K562 (cell line): ENCODE results near the gene CHD6. TPM values are rescaled to one million over a fixed set of nuclear protein-coding genes. Genes with fewer than 3 reads are reported as not detected.

Experiments
- ATAC-seq: fragments of 200-7000 bp; cut with Tn5 transposase; 3 replicates; pipeline ENCODE4 v1.9.1; 2020; ENCODE audit warnings: moderate library complexity
- BruUV-seq: library from RNA; stranded (reverse); fragments of 400-500 nt; replicated peaks from 2 replicates; lab custom pipeline; 2021; lab: Mats Ljungman, UMichigan
- CTCF ChIA-PET: fragments of 300-600 bp; formaldehyde crosslinking; extraction: SDS; loops from one replicate; lab custom pipeline; 2021; ENCODE audit warnings: low intra/inter-chr PET ratio; lab: Yijun Ruan, JAX
- POLR2A ChIA-PET: fragments of 300-600, 350-650 bp; sonication (Branson Sonifier 250); formaldehyde crosslinking; extraction: SDS; loops from one replicate; lab custom pipeline; 2021; ENCODE audit warnings: antibody characterized with exemption, inconsistent platforms; lab: Yijun Ruan, JAX
- DNase-seq, 4 experiments: peaks; one replicate each; pipeline versions ENCODE4 v3.0.0 to v3.0.0-alpha.2; 2011 to 2018; ENCODE audit warnings: low spot score in 3 of 4, mixed read lengths in 3 of 4; ENCODE audit errors: extremely low read depth in 1 of 4
- FAIRE-seq: peaks from 2 replicates; lab custom pipeline; 2011; peaks lifted over from hg19 to GRCh38; lab: Jason Lieb, UNC
- H2AFZ ChIP-seq: 2 replicates; pipeline ENCODE4 v1.6.0; 2011; ENCODE audit warnings: low read depth, low read length, control low read depth, inconsistent platforms
- H3K27ac ChIP-seq: fragments of 200-600 bp; 3 replicates; pipeline ENCODE4 v1.8.0; 2011; ENCODE audit warnings: low read depth, mild to moderate bottlenecking, control low read depth, inconsistent platforms, low read length, moderate library complexity, mixed read lengths; ENCODE audit errors: extremely low read depth
- H3K27me3 ChIP-seq, 2 experiments: fragments of 300-600 bp in 1 of 2; 2 replicates in 1 of 2; 3 replicates in 1 of 2; pipeline versions ENCODE4 v1.6.0 to v1.8.0; 2011; ENCODE audit warnings: inconsistent platforms in 2 of 2, low read length in 2 of 2, mild to moderate bottlenecking in 1 of 2, mixed read lengths in 1 of 2, moderate library complexity in 1 of 2; ENCODE audit not compliant: control insufficient read depth in 2 of 2, insufficient read depth in 2 of 2
- H3K36me3 ChIP-seq: fragments of 300-600 bp; 3 replicates; pipeline ENCODE4 v1.8.0; 2011; ENCODE audit warnings: mild to moderate bottlenecking, low read length, inconsistent platforms; ENCODE audit not compliant: control insufficient read depth, insufficient read depth
- H3K4me1 ChIP-seq, 2 experiments: fragments of 200-600 bp in 1 of 2; replicated peaks in 1 of 2; 2 replicates in 1 of 2; 3 replicates in 1 of 2; pipeline versions ENCODE4 v1.5.1 to v1.8.0; 2011; ENCODE audit warnings: inconsistent platforms in 2 of 2, low read length in 2 of 2, mild to moderate bottlenecking in 1 of 2, mixed read lengths in 1 of 2, moderate library complexity in 1 of 2; ENCODE audit not compliant: control insufficient read depth in 2 of 2, insufficient read depth in 2 of 2
- H3K4me2 ChIP-seq: 2 replicates; pipeline ENCODE4 v1.6.1; 2011; ENCODE audit warnings: low read length, control low read depth, inconsistent platforms, mixed read lengths; ENCODE audit not compliant: insufficient read depth
- H3K4me3 ChIP-seq: fragments of 200-600 bp; sonication (generic), shearing (Covaris generic); 2 replicates; pipeline ENCODE4 v1.5.1; 2016; ENCODE audit warnings: control low read depth, inconsistent platforms
- H3K79me2 ChIP-seq: fragments of 200-600 bp; 3 replicates; pipeline ENCODE4 v1.8.0; 2011; ENCODE audit warnings: low read length, inconsistent platforms; ENCODE audit not compliant: control insufficient read depth, insufficient read depth
- H3K9ac ChIP-seq, 2 experiments: 2 replicates each; pipeline versions ENCODE4 v1.6.0 to v1.6.1; 2011; ENCODE audit warnings: low read depth in 2 of 2, low read length in 2 of 2, control low read depth in 1 of 2, inconsistent platforms in 1 of 2, mild to moderate bottlenecking in 1 of 2, mixed read lengths in 1 of 2; ENCODE audit not compliant: insufficient read depth in 1 of 2
- H3K9me1 ChIP-seq: one replicate; pipeline ENCODE4 v1.6.0; 2011; ENCODE audit warnings: inconsistent platforms, mild to moderate bottlenecking, low read length, moderate library complexity; ENCODE audit not compliant: control insufficient read depth, insufficient read depth
- H3K9me3 ChIP-seq: replicated peaks from 2 replicates; pipeline ENCODE4 v1.5.1; 2011; ENCODE audit warnings: low read depth, low read length, inconsistent platforms; ENCODE audit not compliant: control insufficient read depth, insufficient read depth
- H4K20me1 ChIP-seq: replicated peaks from 2 replicates; pipeline ENCODE4 v1.6.1; 2011; ENCODE audit warnings: low read length, inconsistent platforms, mixed read lengths; ENCODE audit not compliant: control insufficient read depth, insufficient read depth
- CHCHD3 ChIP-seq: fragments of 250-450 bp; sonication (Bioruptor Pico); IDR thresholded peaks from 2 replicates; pipeline ENCODE4 v2.1.2; 2022; ENCODE audit warnings: mild to moderate bottlenecking
- HMG20B ChIP-seq: fragments of 250-450 bp; sonication (Bioruptor Pico); IDR thresholded peaks from 2 replicates; pipeline ENCODE4 v1.5.0; 2021; ENCODE audit warnings: mild to moderate bottlenecking
- LARP7 ChIP-seq: fragments of 450-650 bp; IDR thresholded peaks from 2 replicates; pipeline ENCODE4 v1.6.1; 2016
- MAFK ChIP-seq: IDR thresholded peaks from 2 replicates; pipeline ENCODE4 v1.6.1; 2011; ENCODE audit warnings: low read length, improper control_type of control experiment
- PHB ChIP-seq: fragments of 250-450 bp; sonication (Bioruptor Pico); IDR thresholded peaks from 2 replicates; pipeline ENCODE4 v1.5.0; 2021
- TRIM24 ChIP-seq, 2 experiments: fragments of 450-650 bp; IDR thresholded peaks; 2 replicates each; pipeline ENCODE4 v1.6.1; 2016
- WGBS: fragments of 100-300 bp; shearing (Covaris generic); methylation state at CpG from one replicate; pipeline ENCODE4 v1.1.6; 2016; ENCODE audit warnings: low coverage, mixed read lengths; ENCODE audit not compliant: insufficient coverage; ENCODE audit errors: missing lambda C conversion rate; 5-methylcytosine and 5-hydroxymethylcytosine counted together
- in situ Hi-C: fragments of 300-500 bp; cut with MboI; formaldehyde crosslinking; loops from 4 replicates; pipeline ENCODE4 v1.15.0; 2018; ENCODE audit warnings: inconsistent platforms, mixed read lengths
- intact Hi-C: fragments of 100-400 bp; cut with micrococcal nuclease; formaldehyde crosslinking; loops from 2 replicates; pipeline ENCODE4 v1.14.2; 2022
- polyA plus RNA-seq, 8 experiments: library from polyadenylated mRNA; depleted of rRNA in 4 of 8; stranded (reverse) in 5 of 8; unstranded in 3 of 8; fragments of >200 nt; fragmentation: Nextera tagmentation in 2 of 8; fragmentation: Illumina TruSeq in 1 of 8; extraction: Ambion mirVana in 2 of 8; extraction: Trizol in 1 of 8; gene quantifications; 2 replicates each; pipeline versions ENCODE4 v1.2.1 to v1.2.3, GENCODE V29; 2011 to 2014; ENCODE audit warnings: inconsistent platforms in 1 of 8, missing spikeins in 1 of 8
- total RNA-seq, 7 experiments: library from RNA; depleted of rRNA in 6 of 7; stranded (reverse); fragments of >200 nt in 6 of 7; fragmentation: Illumina TruSeq in 2 of 7; extraction: Trizol in 2 of 7; gene quantifications; 2 replicates each; pipeline versions ENCODE4 v1.2.1 to v1.2.3, GENCODE V29; 2011 to 2021; ENCODE audit warnings: low replicate concordance in 1 of 7
- TF ChIP-seq, protein P1 (sequence below): fragments of 450-650 bp; IDR thresholded peaks from 2 replicates; pipeline ENCODE4 v1.7.0; 2016; ENCODE audit warnings: borderline replicate concordance
- TF ChIP-seq, protein P2 (sequence below): fragments of 450-650 bp; formaldehyde crosslinking; IDR thresholded peaks from 2 replicates; pipeline ENCODE4 v1.4.0; 2022; ENCODE audit warnings: mild to moderate bottlenecking, moderate library complexity
- TF ChIP-seq, protein P3 (sequence below): fragments of 250-450 bp; sonication (Bioruptor Pico); IDR thresholded peaks from 2 replicates; pipeline ENCODE4 v1.5.0; 2021; ENCODE audit warnings: mild to moderate bottlenecking, moderate library complexity

CHD6 gene
- total and polyA plus RNA-seq, 9 of the 15 experiments (the other 6 are each of a cell fraction or from before 2014, with no cell fraction given): 3.9 to 24.2 (median 12.8) TPM

DNA sequence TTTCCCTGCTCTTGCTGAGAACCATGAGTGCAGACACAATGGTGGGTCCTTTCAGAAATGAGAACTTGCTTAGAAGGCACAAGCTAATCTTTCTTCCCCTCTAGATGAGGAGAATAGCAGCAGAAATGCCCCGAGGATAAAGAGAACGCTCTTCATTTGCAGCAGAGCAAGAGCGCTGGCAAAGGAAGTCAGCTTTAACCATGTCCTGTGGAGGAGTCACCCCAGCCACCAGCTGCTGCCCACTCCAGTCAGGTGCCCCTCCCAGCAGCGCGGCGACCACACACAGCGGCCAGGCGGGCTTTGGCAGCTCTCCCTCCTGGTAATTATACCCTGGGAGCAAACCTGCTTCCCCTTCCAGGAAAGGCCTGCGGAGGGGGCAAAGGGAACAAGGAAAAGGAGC, 209.2 kb downstream of the CHD6 start (continued):
- TF ChIP-seq, protein P1, sequence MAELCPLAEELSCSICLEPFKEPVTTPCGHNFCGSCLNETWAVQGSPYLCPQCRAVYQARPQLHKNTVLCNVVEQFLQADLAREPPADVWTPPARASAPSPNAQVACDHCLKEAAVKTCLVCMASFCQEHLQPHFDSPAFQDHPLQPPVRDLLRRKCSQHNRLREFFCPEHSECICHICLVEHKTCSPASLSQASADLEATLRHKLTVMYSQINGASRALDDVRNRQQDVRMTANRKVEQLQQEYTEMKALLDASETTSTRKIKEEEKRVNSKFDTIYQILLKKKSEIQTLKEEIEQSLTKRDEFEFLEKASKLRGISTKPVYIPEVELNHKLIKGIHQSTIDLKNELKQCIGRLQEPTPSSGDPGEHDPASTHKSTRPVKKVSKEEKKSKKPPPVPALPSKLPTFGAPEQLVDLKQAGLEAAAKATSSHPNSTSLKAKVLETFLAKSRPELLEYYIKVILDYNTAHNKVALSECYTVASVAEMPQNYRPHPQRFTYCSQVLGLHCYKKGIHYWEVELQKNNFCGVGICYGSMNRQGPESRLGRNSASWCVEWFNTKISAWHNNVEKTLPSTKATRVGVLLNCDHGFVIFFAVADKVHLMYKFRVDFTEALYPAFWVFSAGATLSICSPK: no peak
- TF ChIP-seq, protein P2, sequence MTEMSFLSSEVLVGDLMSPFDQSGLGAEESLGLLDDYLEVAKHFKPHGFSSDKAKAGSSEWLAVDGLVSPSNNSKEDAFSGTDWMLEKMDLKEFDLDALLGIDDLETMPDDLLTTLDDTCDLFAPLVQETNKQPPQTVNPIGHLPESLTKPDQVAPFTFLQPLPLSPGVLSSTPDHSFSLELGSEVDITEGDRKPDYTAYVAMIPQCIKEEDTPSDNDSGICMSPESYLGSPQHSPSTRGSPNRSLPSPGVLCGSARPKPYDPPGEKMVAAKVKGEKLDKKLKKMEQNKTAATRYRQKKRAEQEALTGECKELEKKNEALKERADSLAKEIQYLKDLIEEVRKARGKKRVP (CRISPR knock-in tag): no peak
- TF ChIP-seq CHCHD3 (CRISPR knock-in tag): no peak

DNA sequence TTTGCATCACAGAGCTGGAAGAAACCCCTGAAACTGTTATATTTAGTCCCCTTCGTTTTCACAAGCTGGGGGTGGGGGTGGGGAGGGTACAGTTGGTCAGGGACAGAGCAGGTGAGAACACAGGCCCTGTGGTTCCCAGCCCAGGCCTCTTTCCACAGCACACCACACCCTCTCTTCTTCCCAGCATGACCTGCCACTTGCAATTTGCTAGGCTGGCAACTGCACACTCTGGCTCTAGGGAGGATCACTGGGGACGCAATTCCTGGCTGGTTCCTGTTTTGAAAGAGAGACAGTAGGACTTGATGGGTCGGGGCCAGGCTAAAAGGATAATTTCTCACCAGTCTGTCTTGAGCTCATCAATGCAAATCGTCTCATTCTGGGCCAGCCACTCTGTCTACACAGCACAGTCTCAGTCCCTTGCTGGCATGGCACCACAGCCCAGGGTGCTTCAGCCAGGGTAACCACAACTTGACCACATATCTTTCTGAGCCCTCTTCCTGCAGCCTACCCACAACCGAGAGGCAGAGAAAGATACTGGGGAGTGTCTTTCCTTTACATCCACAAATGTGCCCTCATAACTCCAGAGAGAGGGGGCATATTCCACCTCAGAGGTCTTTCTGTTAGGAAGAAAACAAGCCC, 209.9 kb downstream of the CHD6 start:
- ATAC-seq (no peak), FAIRE-seq (no peak), DNase-seq (no peak)
- Histone ChIP-seq H3K4me2 (no peak overlapping the region), H3K9me1 (no peaks in the 10 kb centered on the region), H3K4me3 (no peak overlapping the region), H3K9ac (no peak overlapping the region), H3K27ac (no peak overlapping the region), H3K27me3 (no peaks in the 10 kb centered on the region), H3K4me1 (peaks cover 0 to 4% of the 10 kb centered on the region in 2 experiments; a peak in 3 of 5 replicates), H3K9me3 (no peaks in the 10 kb centered on the region), H3K36me3 (peaks cover 74% of the 10 kb centered on the region; the same call in 2 of the 3 replicates), H3K79me2 (no peaks in the 10 kb centered on the region), H4K20me1 (no peaks in the 10 kb centered on the region; the same call in 1 of the 2 replicates), H2AFZ (no peak overlapping the region)
- 61% methylated on average over 5 of the region's 5 CpGs for WGBS
- in situ Hi-C loops: no loop called here
- BruUV-seq: no TSS peak
- ChIA-PET POLR2A (interaction anchor here (1.2 kb wide), 1 partner anchor 11 kb away, joined by 3 read pairs; no protein-coding TSS in a partner anchor), CTCF (no interaction called here)
- intact Hi-C loops: no loop called here
- TF ChIP-seq, protein P3, sequence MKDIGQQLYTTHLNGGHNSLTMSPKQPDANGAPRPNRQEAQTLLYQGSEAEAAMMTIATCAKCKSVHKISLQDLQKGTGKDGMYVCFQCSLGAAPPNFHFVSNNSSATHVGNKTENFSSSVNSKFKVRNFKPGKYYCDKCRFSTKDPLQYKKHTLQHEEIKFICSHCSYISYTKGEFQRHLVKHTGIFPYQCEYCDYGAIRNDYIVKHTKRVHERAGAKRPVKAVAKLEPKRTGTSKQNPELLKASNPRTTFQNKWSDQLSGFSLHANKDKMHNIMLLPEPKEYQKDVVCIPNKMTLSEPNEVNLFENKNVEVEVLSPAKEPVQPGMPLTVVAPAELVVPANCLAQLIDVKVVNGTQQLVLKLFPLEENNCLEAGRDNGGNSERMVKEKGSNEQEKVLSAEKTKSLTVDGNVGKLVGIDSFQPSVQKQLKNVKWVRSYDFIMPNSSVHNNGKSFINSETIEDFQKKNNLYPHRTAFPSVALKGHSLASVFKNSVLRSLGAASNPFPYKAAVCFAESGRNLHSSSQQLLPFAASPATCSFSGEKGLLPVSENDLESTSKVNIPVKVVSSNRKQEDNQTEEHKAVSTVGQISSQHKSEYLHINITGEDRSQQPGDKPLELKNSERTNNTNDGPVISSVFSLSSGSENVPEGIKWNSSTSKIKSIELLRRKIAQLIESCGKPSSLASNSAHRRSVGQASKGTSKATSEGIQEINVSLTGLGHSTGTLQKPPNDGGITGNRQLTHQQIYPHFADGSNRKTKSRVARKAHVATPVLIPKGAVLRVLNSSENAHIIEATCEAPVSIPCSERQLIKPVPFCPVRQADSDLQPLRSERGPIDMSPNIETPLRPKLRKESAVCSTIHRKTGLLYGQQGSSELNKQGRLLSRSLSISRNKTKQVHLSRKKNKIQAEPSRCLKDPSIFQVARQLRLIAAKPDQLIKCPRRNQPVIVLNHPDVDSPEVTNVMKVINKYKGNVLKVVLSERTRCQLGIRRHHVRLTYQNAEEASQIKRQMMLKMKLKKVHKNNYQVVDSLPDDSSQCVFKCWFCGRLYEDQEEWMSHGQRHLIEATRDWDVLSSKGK (CRISPR knock-in tag): no peak
- TF ChIP-seq LARP7 (no peak), TRIM24 (IDR thresholded peaks at IDR 0.05) (no peak), HMG20B (no peak), MAFK (no peak), PHB (CRISPR knock-in tag) (no peak)
